Gastrocnemius medialis (tissue), 4 donors: ENCODE measurements around the gene FAM110A. TPM values are rescaled to one million over a fixed set of nuclear protein-coding genes. Genes with fewer than 3 reads are reported as not detected.
"Not testable (repeated sequence)": the region's sequence is repeated elsewhere in the genome, so short reads cannot be mapped to it uniquely, and the experiment has no call there.

ENCODE experiments used
- ATAC-seq, 2 donors: fragments of 150-250 bp; one replicate each; pipeline ENCODE4 v1.9.1; 2016
- DNase-seq, 2 donors: peaks; one replicate each; pipeline ENCODE4 v3.0.0-alpha.2; 2019
- H3K27ac ChIP-seq, 4 donors: fragments of 200-600 bp; sonication (generic); 1 replicate in 1 of 4; 2 replicates in 3 of 4; pipeline ENCODE4 v1.5.1; 2016 to 2018; ENCODE audit warnings: mild to moderate bottlenecking in 2 of 4, moderate library complexity in 1 of 4
- H3K27me3 ChIP-seq, 3 donors: fragments of 200-600 bp; sonication (generic) in 2 of 3; 1 replicate in 1 of 3; 2 replicates in 2 of 3; pipeline versions ENCODE4 v1.5.1 to v1.6.0; 2016 to 2019; ENCODE audit warnings: mild to moderate bottlenecking in 1 of 3, moderate library complexity in 1 of 3
- H3K36me3 ChIP-seq, 2 donors: fragments of 200-600 bp; sonication (generic) in 1 of 2; one replicate each; pipeline ENCODE4 v1.5.1; 2017 to 2018
- H3K4me1 ChIP-seq, 2 donors: fragments of 200-600 bp; sonication (generic) in 1 of 2; one replicate each; pipeline ENCODE4 v1.5.1; 2016 to 2017; ENCODE audit warnings: mild to moderate bottlenecking in 2 of 2
- H3K4me3 ChIP-seq, 4 donors: fragments of 200-600 bp; sonication (generic) in 3 of 4; 1 replicate in 1 of 4; 2 replicates in 3 of 4; pipeline ENCODE4 v1.5.1; 2016 to 2019; ENCODE audit warnings: mild to moderate bottlenecking in 2 of 4
- H3K9me3 ChIP-seq, 3 donors: fragments of 200-600 bp; sonication (generic) in 2 of 3; 1 replicate in 1 of 3; 2 replicates in 2 of 3; pipeline ENCODE4 v1.5.1; 2016 to 2019
- POLR2A ChIP-seq, 2 donors: fragments of 450-650 bp; IDR thresholded peaks; one replicate each; pipeline ENCODE4 v1.6.1; 2017; ENCODE audit warnings: antibody characterized with exemption in 2 of 2, mild to moderate bottlenecking in 2 of 2, moderate library complexity in 2 of 2
- in situ Hi-C, 4 donors: fragments of 200-750 bp; cut with MboI; loops; one replicate each; pipeline versions ENCODE4 v1.15.0 to v1.8.0; 2017; ENCODE audit warnings: low sequenced_read_pairs in 4 of 4
- intact Hi-C: fragments of 100-400 bp; cut with DNase I; formaldehyde crosslinking; loops from one replicate; pipeline ENCODE4 v1.15.1; 2023; ENCODE audit warnings: low total_unique reads
- total RNA-seq, 4 donors: library from RNA; depleted of rRNA; stranded (reverse); fragments of >200 nt; gene quantifications; one replicate each; pipeline versions ENCODE4 v1.1.0 to v1.2.3, GENCODE V29; 2016
- TF ChIP-seq, protein P1 (sequence below), 5 experiments: fragments of 450-650 bp in 3 of 5; fragments of 200-600 bp in 2 of 5; sonication (generic) in 2 of 5; IDR thresholded peaks in 4 of 5; conservative IDR thresholded peaks in 1 of 5; 1 replicate in 4 of 5; 2 replicates in 1 of 5; pipeline ENCODE4 v1.5.1; 2016 to 2019; ENCODE audit warnings: antibody characterized with exemption in 5 of 5, mild to moderate bottlenecking in 3 of 5, moderate library complexity in 3 of 5

The FAM110A gene
- total RNA-seq, 4 donors from 2014 or later: 0.25 to 6.2 (median 1.9) TPM

DNA sequence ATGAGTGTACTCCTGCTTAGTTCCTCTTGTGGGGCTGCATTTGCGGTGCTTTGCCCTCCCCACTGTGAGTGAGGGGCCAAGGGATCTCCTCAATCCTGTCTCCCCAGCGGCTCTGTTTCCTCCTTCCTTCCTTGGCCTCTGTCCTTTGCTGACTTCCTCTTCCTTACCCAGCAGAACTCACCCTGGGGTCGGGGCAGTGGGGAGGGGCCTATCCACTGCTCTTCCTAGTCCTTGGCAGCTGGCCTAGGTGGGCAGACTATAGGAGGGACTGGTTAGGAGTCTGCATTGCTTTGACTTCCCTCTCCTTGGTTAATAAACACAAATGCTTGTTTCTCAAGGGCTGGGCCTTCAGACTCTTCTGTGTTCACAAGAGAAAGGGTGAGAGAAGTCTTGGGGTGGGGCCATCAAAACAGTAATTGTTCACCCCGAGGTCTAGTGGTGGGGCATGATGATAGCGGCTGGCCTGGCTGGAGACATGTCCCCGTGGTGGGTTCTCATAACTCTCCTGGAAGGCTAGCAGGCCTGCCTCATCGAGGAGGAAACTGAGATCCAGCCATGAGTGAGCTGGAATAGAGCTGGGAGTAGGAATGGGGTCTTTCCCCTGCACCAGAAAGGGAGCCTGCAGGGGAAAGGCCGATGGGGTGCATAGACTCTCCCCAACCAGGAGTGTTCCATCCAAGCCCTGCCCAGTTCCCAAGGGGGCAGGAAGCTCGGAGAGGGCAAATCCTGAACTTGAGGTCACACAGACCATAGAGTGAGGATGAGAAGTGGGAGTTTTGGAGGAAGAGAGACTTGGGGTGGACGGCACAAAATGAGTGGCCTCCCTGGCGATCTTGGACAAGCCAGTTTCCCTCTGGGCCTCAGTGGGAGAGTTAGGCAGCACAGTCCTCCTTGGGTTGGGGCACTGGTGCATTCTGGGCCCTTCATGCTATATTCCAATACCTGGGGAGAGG is 12.7 kb downstream of the FAM110A start:
- no peaks in the 10 kb centered on the region for H3K36me3 ChIP-seq
- H3K4me3 ChIP-seq: no peak overlapping the region
- ATAC-seq (no peak), DNase-seq (no peak)
- peaks cover 8 to 12% of the 10 kb centered on the region in 2 donors for H3K4me1 ChIP-seq
- intact Hi-C loops (no loop called here), in situ Hi-C loops (no loop called here)
- H3K27me3 ChIP-seq: no peaks in the 10 kb centered on the region
- no peak overlapping the region for H3K27ac ChIP-seq
- H3K9me3 ChIP-seq: no peaks in the 10 kb centered on the region
- TF ChIP-seq, protein P1, sequence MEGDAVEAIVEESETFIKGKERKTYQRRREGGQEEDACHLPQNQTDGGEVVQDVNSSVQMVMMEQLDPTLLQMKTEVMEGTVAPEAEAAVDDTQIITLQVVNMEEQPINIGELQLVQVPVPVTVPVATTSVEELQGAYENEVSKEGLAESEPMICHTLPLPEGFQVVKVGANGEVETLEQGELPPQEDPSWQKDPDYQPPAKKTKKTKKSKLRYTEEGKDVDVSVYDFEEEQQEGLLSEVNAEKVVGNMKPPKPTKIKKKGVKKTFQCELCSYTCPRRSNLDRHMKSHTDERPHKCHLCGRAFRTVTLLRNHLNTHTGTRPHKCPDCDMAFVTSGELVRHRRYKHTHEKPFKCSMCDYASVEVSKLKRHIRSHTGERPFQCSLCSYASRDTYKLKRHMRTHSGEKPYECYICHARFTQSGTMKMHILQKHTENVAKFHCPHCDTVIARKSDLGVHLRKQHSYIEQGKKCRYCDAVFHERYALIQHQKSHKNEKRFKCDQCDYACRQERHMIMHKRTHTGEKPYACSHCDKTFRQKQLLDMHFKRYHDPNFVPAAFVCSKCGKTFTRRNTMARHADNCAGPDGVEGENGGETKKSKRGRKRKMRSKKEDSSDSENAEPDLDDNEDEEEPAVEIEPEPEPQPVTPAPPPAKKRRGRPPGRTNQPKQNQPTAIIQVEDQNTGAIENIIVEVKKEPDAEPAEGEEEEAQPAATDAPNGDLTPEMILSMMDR (IDR thresholded peaks at IDR 0.05 in 4 of 5, conservative IDR thresholded peaks at IDR 0.05 in 1 of 5): no peak
- TF ChIP-seq POLR2A (IDR thresholded peaks at IDR 0.05): no peak

DNA sequence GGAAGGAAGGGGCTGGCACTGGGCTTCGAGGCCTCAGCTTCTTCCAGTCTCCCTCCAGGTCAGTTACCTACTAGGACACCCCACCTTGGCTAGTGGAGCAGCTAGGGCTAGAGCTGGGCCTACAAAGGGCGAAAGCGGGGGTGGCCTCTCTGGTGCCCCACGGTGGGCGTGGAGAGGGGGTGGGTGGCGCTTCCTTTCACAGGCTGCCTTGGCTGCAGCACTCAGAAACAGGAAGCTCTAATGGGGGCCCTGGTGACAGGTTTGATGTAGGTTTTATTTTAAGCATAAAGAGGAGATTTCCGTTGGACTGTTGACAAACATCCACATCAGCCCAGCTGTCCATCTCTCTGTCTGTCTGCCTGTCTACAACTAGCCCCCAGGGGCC is 13.4 kb downstream of the FAM110A start:
- Histone ChIP-seq H3K27ac (no peak overlapping the region), H3K4me3 (no peak overlapping the region), H3K36me3 (no peaks in the 10 kb centered on the region), H3K9me3 (no peaks in the 10 kb centered on the region), H3K27me3 (no peaks in the 10 kb centered on the region), H3K4me1 (peaks cover 8 to 12% of the 10 kb centered on the region in 2 donors)
- DNase-seq (no peak), ATAC-seq (no peak)
- no peak for TF ChIP-seq POLR2A (IDR thresholded peaks at IDR 0.05)
- TF ChIP-seq, protein P1 (IDR thresholded peaks at IDR 0.05 in 4 of 5, conservative IDR thresholded peaks at IDR 0.05 in 1 of 5): no peak
- intact Hi-C loops: no loop called here
- in situ Hi-C loops: no loop called here

DNA sequence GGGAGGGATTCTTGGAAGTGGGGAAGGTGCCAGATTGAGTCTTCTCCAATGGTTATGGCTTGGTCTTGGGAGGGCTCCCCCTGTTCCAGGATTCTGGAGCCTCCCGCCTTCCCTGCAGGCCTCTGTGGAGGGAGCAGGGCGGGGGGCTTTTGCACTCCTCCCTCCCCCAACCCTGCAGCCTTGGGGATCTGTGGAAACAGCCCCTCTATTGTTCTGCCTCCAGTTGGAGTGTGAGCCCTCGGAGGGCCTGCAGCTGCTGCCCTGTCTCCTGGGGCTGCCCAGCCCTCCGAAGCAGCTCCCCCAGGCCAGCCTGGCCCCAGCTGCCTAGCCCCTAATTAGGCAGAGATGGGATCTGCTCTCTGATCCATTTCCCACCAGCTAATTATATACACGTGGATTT is 14.7 kb downstream of the FAM110A start:
- intact Hi-C loops: no loop called here
- no peaks in the 10 kb centered on the region for H3K9me3 ChIP-seq
- H3K36me3 ChIP-seq: no peaks in the 10 kb centered on the region
- H3K27me3 ChIP-seq: no peaks in the 10 kb centered on the region
- TF ChIP-seq, protein P1 (IDR thresholded peaks at IDR 0.05 in 4 of 5, conservative IDR thresholded peaks at IDR 0.05 in 1 of 5): no peak
- TF ChIP-seq POLR2A (IDR thresholded peaks at IDR 0.05): no peak
- H3K27ac ChIP-seq: no peak overlapping the region
- no peak overlapping the region for H3K4me3 ChIP-seq
- no peak for DNase-seq
- in situ Hi-C loops: no loop called here
- H3K4me1 ChIP-seq: peaks cover 8 to 12% of the 10 kb centered on the region in 2 donors
- no peak for ATAC-seq

DNA sequence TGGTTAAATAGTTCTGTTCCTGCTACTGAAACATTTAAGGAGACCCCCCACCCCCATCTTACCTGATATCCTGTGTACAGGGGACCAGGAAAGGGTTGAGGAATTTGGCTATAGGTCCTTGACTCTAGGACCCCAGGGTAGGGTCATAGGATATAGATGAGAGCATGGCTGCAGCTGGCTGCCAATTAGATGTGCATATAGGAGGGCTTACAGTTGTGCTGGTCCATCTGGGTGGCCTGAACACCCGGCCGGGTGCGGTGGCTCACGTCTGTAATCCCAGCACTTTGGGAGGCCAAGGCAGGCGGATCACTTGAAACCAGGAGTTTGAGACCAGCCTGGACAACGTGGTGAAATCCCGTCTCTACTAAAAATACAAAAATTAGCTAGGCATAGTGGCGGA is 15.2 kb downstream of the FAM110A start:
- ATAC-seq, H3K27ac ChIP-seq, H3K36me3 ChIP-seq, intact Hi-C loops, H3K9me3 ChIP-seq, H3K27me3 ChIP-seq, H3K4me3 ChIP-seq, DNase-seq, in situ Hi-C loops: not testable (repeated sequence)
- peaks cover 8 to 10% of the 10 kb centered on the region in 2 donors for H3K4me1 ChIP-seq

DNA sequence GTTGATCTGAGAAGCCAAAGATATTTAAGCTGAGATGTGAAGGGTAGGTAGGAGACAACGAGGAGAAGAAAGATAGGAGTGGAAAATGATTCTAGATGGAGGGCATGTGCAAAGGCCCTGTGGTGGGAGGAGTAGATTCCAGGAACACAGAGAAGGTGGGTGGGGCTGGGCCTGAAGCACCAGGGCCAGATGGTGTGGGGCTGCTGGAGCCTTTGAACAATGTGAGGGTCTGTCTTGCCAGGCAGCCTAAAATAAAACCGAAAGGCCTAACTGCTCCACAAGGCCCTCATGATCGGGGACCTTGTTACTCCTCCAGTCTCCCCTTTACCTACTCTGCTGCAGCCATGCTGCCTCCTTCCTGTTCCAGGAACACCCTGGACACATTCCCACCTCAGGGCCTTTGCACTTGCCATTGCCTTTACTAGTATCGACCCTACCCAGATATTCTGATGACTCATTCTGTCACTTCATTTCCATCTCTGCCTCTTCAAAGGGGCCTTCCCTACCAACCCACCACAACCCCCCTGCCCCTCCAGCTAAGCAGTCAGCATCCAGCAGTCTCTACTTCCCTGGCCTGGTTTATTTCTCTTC is 20.0 kb downstream of the FAM110A start:
- DNase-seq (no peak), ATAC-seq (no peak)
- Histone ChIP-seq H3K4me1 (no peaks in the 10 kb centered on the region), H3K27me3 (no peaks in the 10 kb centered on the region), H3K36me3 (no peaks in the 10 kb centered on the region), H3K27ac (no peak overlapping the region), H3K4me3 (no peak overlapping the region), H3K9me3 (no peaks in the 10 kb centered on the region)
- no peak for TF ChIP-seq POLR2A (IDR thresholded peaks at IDR 0.05)
- TF ChIP-seq, protein P1 (IDR thresholded peaks at IDR 0.05 in 4 of 5, conservative IDR thresholded peaks at IDR 0.05 in 1 of 5): no peak
- in situ Hi-C loops (no loop called here), intact Hi-C loops (no loop called here)
